Stimulated activated CD8-positive, alpha-beta memory T cell treated with anti-CD3 and anti-CD28 coated beads, Interleukin-15, amount 100 ng/mL, for 4 hours (primary cell): Measurements from ENCODE around the gene SLC6A2.

Experiments
- DNase-seq, 2 donors: peaks; one replicate each; pipeline ENCODE4 v3.0.0-alpha.2; 2020; ENCODE audit warnings: low read depth in 2 of 2

The SLC6A2 gene

DNA sequence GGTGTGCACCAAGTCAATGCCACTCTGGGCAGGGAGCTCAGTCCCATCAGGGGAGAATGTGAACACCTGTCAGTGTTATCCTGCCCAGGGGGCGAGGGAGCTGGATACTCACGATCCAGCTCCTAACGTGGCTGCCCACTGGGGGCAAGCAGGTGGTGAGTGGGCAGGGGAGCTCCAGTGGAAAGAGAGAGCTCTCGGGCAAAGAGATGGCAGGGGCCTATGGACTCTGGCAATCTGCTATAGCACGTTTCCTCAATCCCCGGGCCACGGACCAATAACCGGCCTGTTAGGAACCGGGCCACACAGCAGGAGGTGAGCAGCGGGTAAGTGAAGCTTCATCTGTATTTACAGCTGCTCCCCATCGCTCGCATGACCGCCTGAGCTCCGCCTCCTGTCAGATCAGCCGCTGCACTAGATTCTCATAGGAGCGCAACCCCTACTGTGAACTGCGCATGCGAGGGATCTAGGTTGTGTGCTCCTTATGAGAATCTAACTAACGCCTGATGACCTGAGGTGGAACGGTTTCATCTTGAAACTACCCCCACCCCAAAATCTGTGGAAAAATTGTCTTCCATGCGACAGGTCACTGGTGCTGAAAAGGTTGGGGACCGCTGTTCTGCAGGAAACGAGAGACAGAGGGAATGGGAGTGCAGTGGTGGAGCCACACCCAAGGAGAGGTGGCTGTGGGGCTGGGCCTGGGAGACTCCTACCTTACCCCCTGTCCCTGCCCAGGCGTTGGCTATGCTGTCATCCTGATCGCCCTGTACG is 15.6 kb downstream of the SLC6A2 start:
- no peak for DNase-seq

- no peak for DNase-seq
These were observed 16.1 kb downstream of the SLC6A2 start for GRCh38 chr16:55671974-55672280.

DNA sequence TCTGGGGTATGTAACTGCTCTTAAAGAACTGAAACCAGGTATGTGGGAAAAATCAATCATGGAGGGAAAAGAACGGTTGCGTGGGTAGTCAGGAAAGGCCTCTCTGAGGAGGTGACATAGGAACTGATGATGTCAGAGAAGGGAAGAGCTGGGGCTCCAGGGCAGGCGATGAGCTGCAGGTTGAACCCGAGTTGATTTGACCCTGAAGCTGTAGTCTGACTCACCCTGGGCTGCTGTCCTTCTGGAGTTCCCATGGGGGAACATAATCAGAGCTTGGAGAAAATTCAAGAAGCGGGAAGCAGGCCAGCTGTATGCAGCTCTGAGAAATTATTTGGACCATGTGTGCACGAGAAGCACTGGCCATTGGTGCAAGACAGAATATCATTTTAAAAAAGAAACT is 16.7 kb downstream of the SLC6A2 start:
- DNase-seq = no peak

DNA sequence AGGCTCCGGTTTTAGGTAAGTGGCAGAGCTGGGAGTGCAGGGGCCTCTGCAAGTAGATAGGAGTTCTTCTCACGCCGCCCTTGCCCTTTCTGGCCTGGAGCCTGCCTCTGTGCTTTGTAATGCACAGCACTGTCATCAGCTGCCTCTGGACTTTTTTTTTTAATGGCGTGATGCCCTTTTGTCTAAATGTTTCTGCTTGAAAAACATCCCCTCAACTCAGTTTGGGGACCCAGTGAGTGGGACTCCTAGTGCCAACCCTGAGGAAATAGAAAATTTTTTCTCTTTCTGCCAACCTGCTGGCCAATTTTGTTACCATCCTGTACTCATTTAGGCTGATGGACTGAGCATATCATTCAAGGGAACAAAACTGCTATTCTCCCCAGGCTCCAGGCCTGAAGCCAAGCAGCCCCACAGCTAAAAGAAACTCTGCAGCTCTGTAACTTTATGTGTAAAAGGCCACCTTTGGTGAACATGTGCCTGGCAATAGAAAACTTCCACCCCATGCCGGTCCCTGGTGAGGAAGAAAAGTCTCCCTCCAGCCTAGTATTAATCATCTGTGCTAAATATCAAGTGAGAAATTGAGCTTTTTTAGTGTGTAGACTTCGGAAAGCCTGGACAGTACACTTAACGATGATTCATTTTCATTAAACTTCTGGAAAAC is 22.5 kb downstream of the SLC6A2 start:
- DNase-seq = no peak

- DNase-seq = no peak
These were observed 26.3 kb downstream of the SLC6A2 start for GRCh38 chr16:55682086-55682485.

GRCh38 chr16:55685973-55686372 is 30.2 kb downstream of the SLC6A2 start:
- DNase-seq = no peak

DNA sequence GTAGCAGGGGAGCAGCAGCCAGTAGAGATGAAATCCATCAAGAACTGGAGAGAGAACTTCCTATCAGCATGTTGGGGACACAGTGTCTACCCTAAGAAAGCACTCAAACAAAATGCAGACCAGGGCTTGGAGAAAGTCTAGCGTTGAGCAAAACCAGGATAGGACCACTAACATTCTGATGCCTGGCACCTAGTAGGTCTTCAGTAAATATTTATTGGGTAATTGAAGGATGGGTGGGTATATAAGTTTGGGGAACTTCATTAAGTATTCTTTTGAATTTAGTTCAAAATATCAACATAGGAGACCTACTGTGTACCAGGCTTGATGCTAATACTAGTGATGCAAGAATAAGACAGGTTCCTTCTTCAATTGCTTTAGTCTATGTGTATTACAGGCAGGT is 30.9 kb downstream of the SLC6A2 start:
- no peak for DNase-seq

- DNase-seq = no peak
These were observed 32.0 kb downstream of the SLC6A2 start for GRCh38 chr16:55687802-55688201.

- no peak for DNase-seq
These were observed 35.1 kb downstream of the SLC6A2 start for GRCh38 chr16:55690841-55691240.

DNA sequence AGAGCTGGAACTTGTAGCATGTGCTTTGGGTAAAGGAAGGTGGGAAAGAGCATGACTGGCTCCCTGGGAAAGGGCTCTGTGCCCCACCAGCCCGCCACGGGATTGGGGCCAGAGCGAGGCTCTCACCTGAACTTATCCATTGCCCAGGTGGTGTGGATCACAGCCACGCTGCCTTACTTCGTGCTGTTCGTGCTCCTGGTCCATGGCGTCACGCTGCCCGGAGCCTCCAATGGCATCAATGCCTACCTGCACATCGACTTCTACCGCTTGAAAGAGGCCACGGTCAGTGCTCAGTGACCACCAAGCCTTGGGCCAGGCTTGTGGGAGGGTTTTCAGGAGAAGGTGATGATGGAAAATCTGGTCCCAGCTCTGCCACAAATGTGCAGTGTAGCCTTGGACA is 36.0 kb downstream of the SLC6A2 start:
- DNase-seq = no peak

GRCh38 chr16:55695595-55695994 is 39.8 kb downstream of the SLC6A2 start:
- no peak for DNase-seq

GRCh38 chr16:55697867-55698266 is 42.1 kb downstream of the SLC6A2 start:
- no peak for DNase-seq

DNA sequence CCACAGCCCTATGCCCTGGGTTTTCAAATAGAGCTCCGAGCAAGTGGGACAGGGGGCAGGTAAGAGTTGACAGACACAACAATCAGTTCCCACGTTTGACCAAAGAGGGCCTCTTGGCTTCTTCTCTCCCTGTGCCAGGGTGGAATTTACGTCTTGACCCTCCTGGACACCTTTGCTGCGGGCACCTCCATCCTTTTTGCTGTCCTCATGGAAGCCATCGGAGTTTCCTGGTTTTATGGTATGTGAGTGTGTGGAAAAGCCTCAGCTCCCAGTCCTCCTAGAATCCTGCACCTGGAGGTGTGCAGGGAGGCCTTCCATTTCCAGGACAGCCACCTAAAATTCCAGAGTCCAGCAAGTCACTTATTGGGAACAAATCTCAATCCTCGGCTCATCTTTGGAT is 42.5 kb downstream of the SLC6A2 start:
- DNase-seq = no peak

DNA sequence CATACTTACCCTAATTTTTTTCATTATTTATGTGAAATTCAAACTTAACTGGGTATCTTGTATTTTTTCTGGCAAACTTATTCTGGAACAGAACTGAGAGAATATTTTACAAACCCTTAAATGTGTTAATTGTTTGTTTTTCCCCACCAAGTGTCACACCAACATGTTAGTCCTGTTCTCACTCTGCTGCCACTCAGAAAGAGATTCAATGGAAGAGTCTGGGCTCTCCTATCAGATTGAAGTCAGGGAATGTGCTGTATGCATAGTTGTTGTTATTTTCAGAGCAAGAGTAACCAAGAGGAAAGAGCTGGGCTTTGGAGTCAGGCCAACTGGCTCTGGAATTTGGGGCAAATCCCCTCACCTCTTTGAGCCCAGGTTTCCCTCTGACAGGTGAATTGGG is 43.2 kb downstream of the SLC6A2 start:
- no peak for DNase-seq

DNA sequence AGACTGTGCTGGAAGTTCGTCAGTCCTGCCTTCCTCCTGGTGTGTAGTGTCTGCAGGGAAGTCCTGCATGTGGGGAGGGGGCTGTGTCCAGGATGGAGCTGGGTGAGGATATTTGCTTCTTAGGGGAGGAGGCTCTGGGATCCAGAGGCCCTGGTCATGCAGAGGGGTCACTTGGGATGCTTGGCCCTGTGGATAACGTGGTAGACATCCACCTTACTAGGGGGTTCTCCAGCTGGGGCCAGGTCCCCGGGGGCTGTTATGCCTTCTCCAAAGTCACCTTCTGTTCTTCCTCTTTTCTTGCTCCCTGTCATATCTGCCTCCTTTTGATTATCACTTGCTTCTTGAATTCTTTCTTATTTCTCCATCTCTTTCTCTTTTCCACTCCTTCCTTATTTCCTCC is 43.8 kb downstream of the SLC6A2 start:
- no peak for DNase-seq

- DNase-seq = no peak
These were observed 44.3 kb downstream of the SLC6A2 start for GRCh38 chr16:55700067-55700466.

DNA sequence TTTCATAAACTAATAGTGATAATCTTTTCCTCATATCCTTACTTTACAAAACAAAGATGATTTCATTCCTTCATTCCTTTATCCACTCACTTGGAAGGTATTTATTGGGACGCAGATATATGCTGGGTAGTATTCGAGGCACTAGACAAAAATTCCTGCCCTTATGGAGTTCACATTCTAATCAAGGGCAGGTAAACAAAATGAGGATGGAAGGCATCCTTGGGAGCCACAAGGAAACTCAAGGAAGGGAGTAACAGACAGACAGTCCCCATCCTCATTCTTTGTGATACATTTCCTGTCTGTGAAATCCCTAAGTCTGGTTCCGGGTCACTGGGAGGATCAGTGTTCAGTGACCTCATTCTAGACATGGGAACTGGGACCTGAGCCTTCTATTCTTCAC is 45.2 kb downstream of the SLC6A2 start:
- DNase-seq = no peak

GRCh38 chr16:55701442-55702319 is 45.9 kb downstream of the SLC6A2 start:
- no peak for DNase-seq

DNA sequence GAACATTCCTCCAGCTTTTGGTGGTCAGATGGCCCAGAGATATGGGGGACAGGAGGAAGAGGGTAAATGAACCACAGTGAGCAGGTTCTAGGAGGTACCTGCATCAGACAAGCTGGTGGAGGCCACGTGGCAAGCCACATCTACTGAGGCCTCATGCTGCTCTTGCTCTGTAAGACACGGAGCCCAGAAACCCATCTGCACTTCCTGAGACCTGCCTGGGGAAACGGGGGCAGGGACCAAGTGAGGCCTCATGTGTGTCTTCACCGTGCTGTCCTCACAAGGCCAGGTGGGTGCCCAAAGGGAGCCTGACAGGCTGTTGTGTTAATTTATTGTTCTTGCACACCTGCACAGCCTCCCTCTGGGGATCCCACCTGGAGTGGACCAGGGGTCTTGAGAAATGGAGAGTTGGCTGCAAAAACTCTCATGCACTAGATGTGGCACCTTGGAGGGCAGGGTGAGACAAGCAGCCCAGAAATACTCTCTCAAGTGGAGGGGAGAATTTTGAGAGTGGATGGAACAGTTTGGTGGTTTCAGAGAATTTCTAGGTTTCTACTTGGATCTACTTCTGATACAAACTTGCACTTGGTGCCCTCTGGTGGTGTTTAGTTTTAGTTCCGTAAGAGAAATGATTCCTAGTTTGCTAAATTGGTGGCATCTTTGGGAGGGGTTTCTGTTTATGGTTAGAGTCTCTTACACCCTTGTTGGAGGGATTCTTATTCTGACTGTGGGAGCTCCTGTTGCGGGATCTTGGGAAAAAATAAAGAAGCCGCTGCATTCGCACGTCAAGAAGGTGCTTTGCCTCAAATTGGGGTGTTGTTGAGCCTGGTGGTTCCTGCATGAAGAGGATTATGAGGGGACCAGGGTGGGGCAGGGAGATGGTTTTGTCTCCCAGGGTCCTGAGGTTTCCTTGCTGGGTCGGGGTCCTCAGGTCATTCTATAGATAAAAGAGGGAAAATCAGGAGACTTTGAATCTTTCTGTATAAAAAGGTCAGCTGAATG is 47.5 kb downstream of the SLC6A2 start:
- no peak for DNase-seq

GRCh38 chr16:55706739-55707384 is 51.1 kb downstream of the SLC6A2 start:
- DNase-seq = no peak

- no peak for DNase-seq
These were observed 54.0 kb downstream of the SLC6A2 start for GRCh38 chr16:55709801-55710200.
